Frontal cortex (tissue), 4 donors: Measurements from ENCODE around the gene MCF2L. TPM values are rescaled to one million over a fixed set of nuclear protein-coding genes. Genes with fewer than 3 reads are reported as not detected.

Source experiments
- DNase-seq, 2 donors: peaks; one replicate each; pipeline ENCODE4 v3.0.0; 2012; ENCODE audit warnings: low spot score in 2 of 2
- FAIRE-seq: peaks from 2 replicates; lab custom pipeline; 2012; peaks lifted over from hg19 to GRCh38; lab: Jason Lieb, UNC
- total RNA-seq: library from RNA; depleted of rRNA; stranded (reverse); fragments of >200 nt; gene quantifications from one replicate; pipeline ENCODE4 v1.2.3, GENCODE V29; 2014
- donor health status: control.
- donor health status: control.
- donor health status: control.

Gene MCF2L
- total RNA-seq, 1 donor from 2014 or later, result 137 TPM

GRCh38 chr13:113125506-113126264 lies 156.7 kb downstream of the MCF2L start:
- FAIRE-seq (no peak), DNase-seq (no peak)

- no peak for FAIRE-seq
- DNase-seq, result no peak
Measured at GRCh38 chr13:113126265-113127150, 157.5 kb downstream of the MCF2L start.

- DNase-seq (no peak), FAIRE-seq (no peak)
Measured at GRCh38 chr13:113129480-113129879, 160.5 kb downstream of the MCF2L start.

GRCh38 chr13:113129921-113130750 lies 161.1 kb downstream of the MCF2L start:
- DNase-seq (no peak), FAIRE-seq (no peak)

- FAIRE-seq (no peak), DNase-seq (no peak)
Measured at GRCh38 chr13:113135281-113135760, 166.3 kb downstream of the MCF2L start.

GRCh38 chr13:113137691-113138298 lies 168.8 kb downstream of the MCF2L start:
- DNase-seq, result no peak
- FAIRE-seq, result no peak

GRCh38 chr13:113138792-113139551 lies 170.0 kb downstream of the MCF2L start:
- DNase-seq, result no peak
- no peak for FAIRE-seq

- no peak for DNase-seq
- FAIRE-seq, result no peak
Measured at GRCh38 chr13:113139577-113139976, 170.6 kb downstream of the MCF2L start.

GRCh38 chr13:113140677-113141600 lies 171.9 kb downstream of the MCF2L start:
- FAIRE-seq (no peak), DNase-seq (no peak)

GRCh38 chr13:113141601-113141970 lies 172.6 kb downstream of the MCF2L start:
- DNase-seq, result no peak
- FAIRE-seq, result no peak

GRCh38 chr13:113142876-113143275 lies 173.9 kb downstream of the MCF2L start:
- FAIRE-seq, result no peak
- no peak for DNase-seq

- FAIRE-seq (no peak), DNase-seq (no peak)
Measured at GRCh38 chr13:113143466-113144254, 174.6 kb downstream of the MCF2L start.

- no peak for DNase-seq
- no peak for FAIRE-seq
Measured at GRCh38 chr13:113144255-113144629, 175.2 kb downstream of the MCF2L start.

GRCh38 chr13:113145496-113145895 lies 176.5 kb downstream of the MCF2L start:
- no peak for FAIRE-seq
- no peak for DNase-seq

- no peak for DNase-seq
- FAIRE-seq, result no peak
Measured at GRCh38 chr13:113145911-113146598, 177.0 kb downstream of the MCF2L start.

- DNase-seq, result no peak
Measured at GRCh38 chr13:113146750-113147149, 177.7 kb downstream of the MCF2L start.

GRCh38 chr13:113147206-113147605 lies 178.2 kb downstream of the MCF2L start:
- DNase-seq (no peak), FAIRE-seq (no peak)

More at GRCh38 chr13:113146750-113147149, 177.7 kb downstream of the MCF2L start:
- no peak for FAIRE-seq
